Posterior vena cava (tissue), 2 donors: ENCODE data around the gene EMC10. TPM values are rescaled to one million over a fixed set of nuclear protein-coding genes. Genes with fewer than 3 reads are reported as not detected.

Source experiments
- DNase-seq: peaks from one replicate; pipeline ENCODE4 v3.0.0-alpha.2; 2020; ENCODE audit warnings: low spot score
- intact Hi-C, 2 donors: fragments of 100-400 bp; cut with DNase I; formaldehyde crosslinking; loops; one replicate each; pipeline versions ENCODE4 v1.14.1 to v1.14.2; 2022 to 2023
- total RNA-seq, 2 donors: library from RNA; stranded (reverse); fragmentation: NEBNext Ultra II Directional; extraction: Animal tissue kit (Norgen Biotek cat#: 25700); gene quantifications; one replicate each; pipeline ENCODE4 v1.2.1, GENCODE V29; 2021
- donor health status: DM: yes; HTN: yes; CAD: no.
- donor health status: DM: yes; HTN: yes; CAD: no.

The EMC10 gene
- total RNA-seq, 2 donors from 2014 or later, result 60.2 to 87.6 TPM

- intact Hi-C loops, result no loop called here
Observed at GRCh38 chr19:50531171-50531612, 54.9 kb downstream of the EMC10 start.

GRCh38 chr19:50532952-50533351, 56.6 kb downstream of the EMC10 start:
- intact Hi-C loops, result no loop called here

More at GRCh38 chr19:50531171-50531612, 54.9 kb downstream of the EMC10 start:
- no peak for DNase-seq

GRCh38 chr19:50534478-50534877, 58.2 kb downstream of the EMC10 start:
- intact Hi-C loops, result no loop called here

More at GRCh38 chr19:50532952-50533351, 56.6 kb downstream of the EMC10 start:
- DNase-seq, result no peak

GRCh38 chr19:50535672-50536187, 59.4 kb downstream of the EMC10 start:
- DNase-seq, result no peak
- intact Hi-C loops, result loop anchor here (1.0 to 5.0 kb wide), 2 partner anchors 30 to 247 kb away; no protein-coding TSS in a partner anchor

More at GRCh38 chr19:50534478-50534877, 58.2 kb downstream of the EMC10 start:
- DNase-seq, result no peak

GRCh38 chr19:50536662-50537305, 60.5 kb downstream of the EMC10 start:
- DNase-seq, result no peak
- intact Hi-C loops, result loop anchor here (1.0 to 5.0 kb wide), 2 partner anchors 29 to 246 kb away; no protein-coding TSS in a partner anchor

- DNase-seq, result no peak
- intact Hi-C loops, result loop anchor here in 1 of 2 donors (5.0 kb wide), 1 partner anchor 245 kb away; no protein-coding TSS in a partner anchor
Observed at GRCh38 chr19:50537306-50537685, 61.0 kb downstream of the EMC10 start.

- DNase-seq, result peak; percentile 90
- intact Hi-C loops, result loop anchor here in 1 of 2 donors (5.0 kb wide), 1 partner anchor 245 kb away; no protein-coding TSS in a partner anchor
Observed at GRCh38 chr19:50537769-50538230, 61.5 kb downstream of the EMC10 start.

Other genes with a start within 250 kb of the EMC10 start
- gene KCNC3, start 147.1 kb upstream of the EMC10 start, total RNA-seq, result under 1 TPM; 0.83 to 0.90 TPM
- under 1 TPM; 0.33 to 0.37 TPM for gene NAPSA, start 110.9 kb upstream of the EMC10 start, total RNA-seq
- 10 to 100 TPM; 65.0 to 82.3 TPM for gene NR1H2, start 100.0 kb upstream of the EMC10 start, total RNA-seq
- 10 to 100 TPM; 10.4 to 12.3 TPM for gene POLD1, start 92.2 kb upstream of the EMC10 start, total RNA-seq
- under 1 TPM in 1 of 2 donors, not detected in 1; 0.33 TPM for gene SPIB, start 57.6 kb upstream of the EMC10 start, total RNA-seq
- under 1 TPM in 1 of 2 donors, not detected in 1; 0.05 TPM for gene MYBPC2, start 43.6 kb upstream of the EMC10 start, total RNA-seq
- gene GARIN5A, start 341 bp downstream of the EMC10 start, total RNA-seq, result not detected
- 10 to 100 TPM; 27.5 to 31.7 TPM for gene JOSD2, start 34.7 kb downstream of the EMC10 start, total RNA-seq
- not detected for gene ASPDH, start 37.4 kb downstream of the EMC10 start, total RNA-seq
- gene LRRC4B, start 91.9 kb downstream of the EMC10 start, total RNA-seq, result 10 to 100 TPM; 10.3 to 14.2 TPM
- gene SYT3, start 163.4 kb downstream of the EMC10 start, total RNA-seq, result under 1 TPM in 1 of 2 donors, not detected in 1; 0.74 TPM
- under 1 TPM in 1 of 2 donors, not detected in 1; 0.57 TPM for gene C19orf81, start 172.9 kb downstream of the EMC10 start, total RNA-seq
- gene SHANK1, start 243.3 kb downstream of the EMC10 start, total RNA-seq, result under 1 TPM; 0.19 to 0.37 TPM
- gene CLEC11A, start 246.9 kb downstream of the EMC10 start, total RNA-seq, result 10 to 100 TPM in 1 of 2 donors, 1 to 10 TPM in 1; 8.5 to 12.5 TPM